Activated T-helper 17 cell treated with anti-CD3 and anti-CD28 coated beads, Interleukin-2, amount 50 U/mL, for 72 hours (primary cell): Measurements from ENCODE around the gene NDE1. TPM values are rescaled to one million over a fixed set of nuclear protein-coding genes. Genes with fewer than 3 reads are reported as not detected.
"Not testable (repeated sequence)": the region's sequence is repeated elsewhere in the genome, so short reads cannot be mapped to it uniquely, and the experiment has no call there.

ENCODE experiments used
- ATAC-seq: fragments of 150-1000 bp; cut with Tn5 transposase; replicated peaks from 2 replicates; pipeline ENCODE4 v1.10.0; 2021; ENCODE audit warnings: mild to moderate bottlenecking, moderate library complexity
- H3K27ac Mint-ChIP-seq: one replicate; pipeline ENCODE4 v1.8.0; 2022; ENCODE audit warnings: mixed read lengths
- H3K27me3 Mint-ChIP-seq: one replicate; pipeline ENCODE4 v1.8.0; 2022; ENCODE audit warnings: mixed read lengths
- H3K36me3 Mint-ChIP-seq: one replicate; pipeline ENCODE4 v1.8.0; 2022; ENCODE audit warnings: low read depth, mild to moderate bottlenecking, mixed read lengths
- H3K4me1 Mint-ChIP-seq: one replicate; pipeline ENCODE4 v1.8.0; 2022; ENCODE audit warnings: mixed read lengths
- H3K4me3 Mint-ChIP-seq: one replicate; pipeline ENCODE4 v1.8.0; 2022; ENCODE audit warnings: mild to moderate bottlenecking, mixed read lengths
- H3K9me3 Mint-ChIP-seq: one replicate; pipeline ENCODE4 v1.8.0; 2022; ENCODE audit warnings: mixed read lengths
- total RNA-seq, 2 donors: library from RNA; stranded (reverse); gene quantifications; one replicate each; pipeline ENCODE4 v1.2.3, GENCODE V29; 2022

NDE1 gene, protein sequence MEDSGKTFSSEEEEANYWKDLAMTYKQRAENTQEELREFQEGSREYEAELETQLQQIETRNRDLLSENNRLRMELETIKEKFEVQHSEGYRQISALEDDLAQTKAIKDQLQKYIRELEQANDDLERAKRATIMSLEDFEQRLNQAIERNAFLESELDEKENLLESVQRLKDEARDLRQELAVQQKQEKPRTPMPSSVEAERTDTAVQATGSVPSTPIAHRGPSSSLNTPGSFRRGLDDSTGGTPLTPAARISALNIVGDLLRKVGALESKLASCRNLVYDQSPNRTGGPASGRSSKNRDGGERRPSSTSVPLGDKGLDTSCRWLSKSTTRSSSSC
- 100 to 1,000 TPM; 112 to 117 TPM for total RNA-seq

GRCh38 chr16:15650019-15650697 lies at the start of gene NDE1:
Gene NDE1 (plus strand): TSS chr16:15650245. CDS start chr16:15664779, 14,534 bp downstream.
- Mint-ChIP-seq H3K4me1 (peaks cover 7% of the 10 kb centered on the region), H3K9me3 (no peaks in the 10 kb centered on the region), H3K4me3 (peak within 1 kb of the TSS; percentile 99), H3K27me3 (no peaks in the 10 kb centered on the region), H3K27ac (peak within 1 kb of the TSS; percentile 91), H3K36me3 (peaks cover 42% of the 10 kb centered on the region)
- peak; percentile 96 for ATAC-seq

GRCh38 chr16:15601212-15601879 lies 48.7 kb upstream of the NDE1 start:
- H3K36me3 Mint-ChIP-seq: peaks cover 99% of the 10 kb centered on the region
- H3K27ac Mint-ChIP-seq: peak overlapping the region; percentile 48
- H3K4me3 Mint-ChIP-seq: no peak overlapping the region
- no peak for ATAC-seq
- peaks cover 12% of the 10 kb centered on the region for H3K4me1 Mint-ChIP-seq
- H3K9me3 Mint-ChIP-seq: no peaks in the 10 kb centered on the region
- no peaks in the 10 kb centered on the region for H3K27me3 Mint-ChIP-seq

DNA sequence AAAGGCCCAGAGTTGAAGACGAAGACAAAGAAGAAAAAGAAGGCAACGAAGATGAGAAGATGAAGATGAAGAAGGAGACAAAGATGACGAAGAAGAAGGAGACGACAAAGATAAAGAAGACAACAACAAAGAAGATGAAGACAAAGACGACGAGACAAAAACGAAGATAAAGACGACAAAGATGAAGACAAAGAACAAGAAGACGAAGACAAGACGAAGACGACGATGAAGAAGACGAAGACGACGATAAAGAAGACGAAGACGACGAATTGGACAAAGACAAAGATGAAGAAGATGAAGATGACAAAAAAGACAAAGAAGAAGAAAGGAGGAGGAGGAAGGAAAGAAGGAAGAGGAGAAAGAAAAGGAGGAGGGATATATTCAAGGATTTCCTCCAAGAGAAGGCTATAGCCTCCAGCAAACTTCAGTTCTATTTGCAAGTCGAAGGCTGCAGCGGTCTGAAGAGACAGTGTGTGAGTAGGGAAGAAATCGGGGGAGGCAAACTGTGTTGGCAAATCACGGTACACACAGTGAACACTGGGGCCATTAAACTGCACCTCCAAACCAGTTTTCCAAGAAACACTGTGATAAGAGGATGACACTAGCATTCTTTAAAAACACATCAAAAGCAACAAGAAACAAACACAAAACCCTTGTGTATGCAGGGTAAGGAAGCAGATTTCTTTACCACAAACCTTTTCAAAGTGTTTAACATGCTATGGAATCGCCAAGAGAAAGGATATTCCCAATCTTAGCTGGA lies 47.6 kb upstream of the NDE1 start:
- Mint-ChIP-seq H3K4me1 (peaks cover 18% of the 10 kb centered on the region), H3K27me3 (no peaks in the 10 kb centered on the region), H3K9me3 (no peaks in the 10 kb centered on the region), H3K36me3 (peaks cover 99% of the 10 kb centered on the region), H3K27ac (peak overlapping the region; percentile 11), H3K4me3 (no peak overlapping the region)
- ATAC-seq: no peak

GRCh38 chr16:15604460-15605440 lies 45.3 kb upstream of the NDE1 start:
- Mint-ChIP-seq H3K4me1 (peaks cover 17% of the 10 kb centered on the region), H3K27ac (peak overlapping the region; percentile 88), H3K9me3 (no peaks in the 10 kb centered on the region), H3K36me3 (peaks cover 100% of the 10 kb centered on the region), H3K27me3 (no peaks in the 10 kb centered on the region), H3K4me3 (no peak overlapping the region)
- no peak for ATAC-seq

DNA sequence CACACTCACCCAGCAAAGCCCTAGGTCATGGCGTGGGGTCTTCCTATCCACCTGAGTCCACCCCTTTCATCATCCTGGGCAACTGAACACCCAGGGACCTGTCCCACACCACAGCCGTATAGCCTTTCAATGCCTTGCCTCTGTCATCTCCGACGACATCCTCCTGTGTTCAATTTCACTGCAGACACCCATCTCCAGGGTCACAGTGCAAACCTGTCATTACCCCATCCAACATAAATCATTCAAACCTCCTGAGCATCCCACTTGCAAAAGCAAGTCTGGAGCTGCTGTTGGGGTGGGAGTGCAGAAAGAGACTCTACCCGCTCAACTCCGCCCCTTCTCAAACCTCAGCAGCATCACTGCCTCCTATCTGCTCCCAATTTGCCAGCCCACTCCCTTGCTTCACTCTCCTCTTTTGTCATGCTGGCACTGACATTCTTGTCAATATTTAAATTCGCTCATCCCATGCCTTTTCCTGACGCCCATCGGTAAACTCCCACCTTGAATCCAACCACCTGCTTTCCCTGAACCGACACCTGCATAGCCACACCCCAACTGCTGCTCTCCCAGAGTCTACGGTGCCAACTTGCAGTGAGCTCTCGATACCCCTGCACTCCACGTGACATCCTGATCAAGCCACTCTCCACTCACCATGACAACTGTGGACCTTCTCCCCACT lies 44.1 kb upstream of the NDE1 start:
- Mint-ChIP-seq H3K4me1 (peaks cover 24% of the 10 kb centered on the region), H3K9me3 (no peaks in the 10 kb centered on the region), H3K27me3 (no peaks in the 10 kb centered on the region), H3K36me3 (peaks cover 100% of the 10 kb centered on the region), H3K27ac (peak overlapping the region; percentile 88), H3K4me3 (no peak overlapping the region)
- no peak for ATAC-seq

- Mint-ChIP-seq H3K4me1 (peaks cover 24% of the 10 kb centered on the region), H3K27me3 (no peaks in the 10 kb centered on the region), H3K9me3 (no peaks in the 10 kb centered on the region), H3K4me3 (no peak overlapping the region), H3K27ac (peak overlapping the region; percentile 88), H3K36me3 (peaks cover 100% of the 10 kb centered on the region)
- ATAC-seq: no peak
Measured at GRCh38 chr16:15606518-15607220, 43.4 kb upstream of the NDE1 start.

GRCh38 chr16:15607221-15607699 lies 42.8 kb upstream of the NDE1 start:
- not testable (repeated sequence) for H3K9me3 Mint-ChIP-seq, H3K4me3 Mint-ChIP-seq, ATAC-seq, H3K27me3 Mint-ChIP-seq
- peaks cover 100% of the 10 kb centered on the region for H3K36me3 Mint-ChIP-seq
- peak overlapping the region; percentile 88 for H3K27ac Mint-ChIP-seq
- H3K4me1 Mint-ChIP-seq: peaks cover 24% of the 10 kb centered on the region

- H3K4me1 Mint-ChIP-seq: peaks cover 24% of the 10 kb centered on the region
- no peaks in the 10 kb centered on the region for H3K9me3 Mint-ChIP-seq
- H3K27me3 Mint-ChIP-seq: no peaks in the 10 kb centered on the region
- H3K36me3 Mint-ChIP-seq: peaks cover 100% of the 10 kb centered on the region
- no peak overlapping the region for H3K27ac Mint-ChIP-seq
- no peak overlapping the region for H3K4me3 Mint-ChIP-seq
- ATAC-seq: peak; percentile 30
Measured at GRCh38 chr16:15607700-15608396, 42.2 kb upstream of the NDE1 start.

- Mint-ChIP-seq H3K9me3 (no peaks in the 10 kb centered on the region), H3K36me3 (peaks cover 100% of the 10 kb centered on the region), H3K27ac (no peak overlapping the region), H3K4me1 (peaks cover 24% of the 10 kb centered on the region), H3K27me3 (no peaks in the 10 kb centered on the region), H3K4me3 (no peak overlapping the region)
- ATAC-seq: no peak
Measured at GRCh38 chr16:15608398-15609285, 41.4 kb upstream of the NDE1 start.

DNA sequence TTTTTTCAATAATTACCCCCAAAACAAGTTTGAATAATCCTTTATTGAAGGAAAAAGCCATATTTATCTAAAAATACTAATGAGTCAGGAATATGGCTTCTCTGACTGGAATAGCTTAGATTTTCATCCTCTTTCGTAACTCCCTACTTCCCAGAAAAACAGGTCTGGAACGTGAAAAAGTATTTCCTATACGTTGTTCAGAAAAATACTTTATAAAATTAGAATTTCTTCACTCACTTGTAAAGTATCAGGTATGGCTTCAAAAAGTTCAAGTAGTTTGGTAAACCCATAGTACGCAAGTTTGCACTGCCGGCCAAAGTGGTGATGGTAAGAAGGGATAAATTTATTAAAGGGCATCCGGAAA lies 40.8 kb upstream of the NDE1 start:
- ATAC-seq: no peak
- peaks cover 100% of the 10 kb centered on the region for H3K36me3 Mint-ChIP-seq

DNA sequence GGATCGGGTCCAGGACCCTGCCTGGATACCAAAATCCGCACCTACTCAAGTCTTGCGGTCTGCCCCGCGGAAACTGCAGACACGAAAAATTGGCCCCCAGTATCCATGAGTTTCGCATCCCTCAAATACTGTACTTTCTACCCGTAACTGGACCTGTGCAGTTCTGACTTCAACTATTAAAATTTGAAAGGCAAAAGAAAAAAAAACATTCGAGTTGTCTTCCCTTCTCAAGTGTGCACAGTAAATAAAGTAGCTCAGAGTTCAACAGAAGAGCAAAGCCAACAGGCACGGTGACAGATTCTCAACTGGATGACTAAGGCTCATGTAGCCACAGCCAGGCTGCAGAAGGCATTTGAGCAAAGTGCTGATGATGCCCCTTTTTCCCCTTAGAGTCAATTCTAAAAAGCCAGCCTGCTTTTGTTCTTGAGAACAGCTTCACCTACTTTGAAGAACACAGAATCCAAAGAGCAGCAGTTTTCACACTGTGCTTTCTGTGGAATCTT lies 39.6 kb upstream of the NDE1 start:
- Mint-ChIP-seq H3K4me1 (peaks cover 24% of the 10 kb centered on the region), H3K27ac (peak overlapping the region; percentile 39), H3K4me3 (peak overlapping the region; percentile 38), H3K36me3 (peaks cover 97% of the 10 kb centered on the region), H3K27me3 (no peaks in the 10 kb centered on the region), H3K9me3 (no peaks in the 10 kb centered on the region)
- ATAC-seq: peak; percentile 98

More for the DNA sequence above, 40.8 kb upstream of the NDE1 start:
- Mint-ChIP-seq H3K9me3 (no peaks in the 10 kb centered on the region), H3K4me3 (no peak overlapping the region), H3K27ac (no peak overlapping the region), H3K4me1 (peaks cover 24% of the 10 kb centered on the region), H3K27me3 (no peaks in the 10 kb centered on the region)
